ENCODE measurements around the gene RAB3IL1.

The RAB3IL1 gene

GRCh38 chr11:61918251-61918937 lies 1.0 kb upstream of the RAB3IL1 start:
- no peak for DNase-seq

- no peak for DNase-seq
These were observed 531 bp downstream of the RAB3IL1 start for GRCh38 chr11:61916737-61917333.

GRCh38 chr11:61914471-61915171 lies 2.7 kb downstream of the RAB3IL1 start:
- no peak for DNase-seq

- DNase-seq = no peak
These were observed 3.5 kb downstream of the RAB3IL1 start for GRCh38 chr11:61913699-61914395.

GRCh38 chr11:61912991-61913698 lies 4.2 kb downstream of the RAB3IL1 start:
- DNase-seq = no peak

- DNase-seq = peak; percentile 81 to 84
These were observed 4.9 kb downstream of the RAB3IL1 start for GRCh38 chr11:61912530-61912898.

GRCh38 chr11:61911701-61912529 lies 5.5 kb downstream of the RAB3IL1 start:
- no peak for DNase-seq

- DNase-seq = no peak
These were observed 6.2 kb downstream of the RAB3IL1 start for GRCh38 chr11:61911128-61911700.

- no peak for DNase-seq
These were observed 6.9 kb downstream of the RAB3IL1 start for GRCh38 chr11:61910187-61911127.

GRCh38 chr11:61908730-61909316 lies 8.5 kb downstream of the RAB3IL1 start:
- DNase-seq = no peak

GRCh38 chr11:61907871-61908729 lies 9.3 kb downstream of the RAB3IL1 start:
- DNase-seq = no peak

- no peak for DNase-seq
These were observed 10.1 kb downstream of the RAB3IL1 start for GRCh38 chr11:61907282-61907681.

GRCh38 chr11:61906522-61906909 lies 10.8 kb downstream of the RAB3IL1 start:
- DNase-seq = no peak

- no peak for DNase-seq
These were observed 11.4 kb downstream of the RAB3IL1 start for GRCh38 chr11:61905801-61906521.

GRCh38 chr11:61905067-61905696 lies 12.2 kb downstream of the RAB3IL1 start:
- no peak for DNase-seq

- DNase-seq = no peak
These were observed 12.8 kb downstream of the RAB3IL1 start for GRCh38 chr11:61904539-61905048.

- no peak for DNase-seq
These were observed 13.5 kb downstream of the RAB3IL1 start for GRCh38 chr11:61903845-61904244.

- no peak for DNase-seq
These were observed 15.1 kb downstream of the RAB3IL1 start for GRCh38 chr11:61902313-61902712.

Data from AML-193 (cell line).